IMR-90 (cell line): Measurements from ENCODE around the gene CAPN3.

Experiments used
- CTCF ChIP-seq: conservative IDR thresholded peaks from 2 replicates; pipeline ENCODE4 v1.5.1; 2012; ENCODE audit warnings: mild to moderate bottlenecking, low read depth, low read length, improper control_type of control experiment
- MAFK ChIP-seq: IDR thresholded peaks from 2 replicates; pipeline ENCODE4 v1.6.1; 2012; ENCODE audit warnings: low read depth, low read length, improper control_type of control experiment
- MXI1 ChIP-seq: IDR thresholded peaks from 2 replicates; pipeline ENCODE4 v1.6.1; 2012; ENCODE audit warnings: low read depth, mild to moderate bottlenecking, low read length, moderate library complexity, borderline replicate concordance
- POLR2A ChIP-seq: IDR thresholded peaks from 2 replicates; pipeline ENCODE4 v1.6.1; 2012; ENCODE audit warnings: mild to moderate bottlenecking, low read depth, low read length
- RAD21 ChIP-seq: IDR thresholded peaks from 2 replicates; pipeline ENCODE4 v1.6.1; 2012; ENCODE audit warnings: low read length, improper control_type of control experiment
- SMC3 ChIP-seq: fragments of 150-350 bp; IDR thresholded peaks from 2 replicates; pipeline ENCODE4 v1.6.1; 2016; ENCODE audit warnings: low read depth, mild to moderate bottlenecking, antibody characterized with exemption, low read length, moderate library complexity

GRCh38 chr15:42349186-42349585 is 10.1 kb upstream of the CAPN3 start:
- no peak for TF ChIP-seq CTCF
- TF ChIP-seq POLR2A: no peak
- no peak for TF ChIP-seq MAFK
- TF ChIP-seq SMC3: no peak
- TF ChIP-seq RAD21: no peak
- no peak for TF ChIP-seq MXI1
